Suprapubic skin (tissue), 4 donors: Measurements from ENCODE around the gene DNAH3.

Source experiments
- EP300 ChIP-seq: sonication (generic); formaldehyde crosslinking; IDR thresholded peaks from one replicate; pipeline ENCODE4 v1.6.1; 2017; ENCODE audit warnings: antibody characterized with exemption
- POLR2A ChIP-seq, 2 donors: fragments of 450-650 bp; IDR thresholded peaks; one replicate each; pipeline ENCODE4 v1.6.1; 2017; ENCODE audit warnings: antibody characterized with exemption in 2 of 2, mild to moderate bottlenecking in 2 of 2, moderate library complexity in 2 of 2
- POLR2AphosphoS5 ChIP-seq, 3 donors: sonication (generic); formaldehyde crosslinking; IDR thresholded peaks; one replicate each; pipeline ENCODE4 v1.6.1; 2017; ENCODE audit warnings: antibody characterized with exemption in 3 of 3
- TF ChIP-seq, protein P1 (sequence below), 2 donors: fragments of 200-600 bp in 1 of 2; fragments of 450-650 bp in 1 of 2; sonication (generic) in 1 of 2; IDR thresholded peaks; one replicate each; pipeline ENCODE4 v1.5.1; 2016 to 2019; ENCODE audit warnings: antibody characterized with exemption in 2 of 2, mild to moderate bottlenecking in 1 of 2, moderate library complexity in 1 of 2

DNA sequence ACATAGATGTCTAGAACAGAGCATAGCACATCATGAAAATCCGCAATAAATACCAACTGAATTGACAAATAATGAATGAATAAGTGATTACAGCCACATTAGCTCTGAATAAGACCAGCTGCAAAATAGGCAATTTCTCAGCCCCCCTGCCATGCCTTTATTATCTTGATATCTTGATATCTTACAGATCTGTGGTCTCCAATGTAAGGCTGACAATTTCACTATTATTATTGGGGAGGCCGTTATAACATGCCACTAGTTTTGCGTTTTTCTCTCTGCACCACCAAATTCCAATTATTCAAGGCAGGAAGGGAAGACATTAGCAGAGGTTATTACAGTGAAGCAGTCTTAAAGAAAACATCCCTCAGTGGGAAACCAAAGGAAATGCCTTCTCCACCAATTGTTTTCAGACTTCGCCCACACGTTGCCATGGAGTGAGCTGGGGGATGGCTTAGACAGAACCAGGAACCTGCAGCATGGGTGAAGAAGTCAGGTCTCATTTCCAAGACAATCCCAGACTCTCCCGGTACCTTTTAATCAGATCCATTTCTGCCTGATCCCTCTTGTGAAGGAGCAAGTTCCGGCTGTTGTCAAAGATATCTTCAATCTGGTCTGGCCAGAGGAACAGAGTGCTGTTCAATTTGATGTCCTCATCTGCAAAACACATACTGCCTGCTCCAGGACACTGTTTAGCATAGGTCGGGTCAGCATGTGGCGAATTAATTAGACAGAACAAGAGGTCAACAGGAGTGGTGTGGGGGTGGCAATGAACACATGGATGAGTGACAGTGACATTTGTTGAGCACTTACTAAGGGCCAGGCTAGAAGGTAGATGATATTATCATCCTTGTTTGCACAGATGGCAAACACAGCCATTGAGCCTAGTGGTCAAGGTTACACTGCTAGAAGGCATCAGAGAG, 46.4 kb downstream of the DNAH3 start:
- TF ChIP-seq, protein P1, sequence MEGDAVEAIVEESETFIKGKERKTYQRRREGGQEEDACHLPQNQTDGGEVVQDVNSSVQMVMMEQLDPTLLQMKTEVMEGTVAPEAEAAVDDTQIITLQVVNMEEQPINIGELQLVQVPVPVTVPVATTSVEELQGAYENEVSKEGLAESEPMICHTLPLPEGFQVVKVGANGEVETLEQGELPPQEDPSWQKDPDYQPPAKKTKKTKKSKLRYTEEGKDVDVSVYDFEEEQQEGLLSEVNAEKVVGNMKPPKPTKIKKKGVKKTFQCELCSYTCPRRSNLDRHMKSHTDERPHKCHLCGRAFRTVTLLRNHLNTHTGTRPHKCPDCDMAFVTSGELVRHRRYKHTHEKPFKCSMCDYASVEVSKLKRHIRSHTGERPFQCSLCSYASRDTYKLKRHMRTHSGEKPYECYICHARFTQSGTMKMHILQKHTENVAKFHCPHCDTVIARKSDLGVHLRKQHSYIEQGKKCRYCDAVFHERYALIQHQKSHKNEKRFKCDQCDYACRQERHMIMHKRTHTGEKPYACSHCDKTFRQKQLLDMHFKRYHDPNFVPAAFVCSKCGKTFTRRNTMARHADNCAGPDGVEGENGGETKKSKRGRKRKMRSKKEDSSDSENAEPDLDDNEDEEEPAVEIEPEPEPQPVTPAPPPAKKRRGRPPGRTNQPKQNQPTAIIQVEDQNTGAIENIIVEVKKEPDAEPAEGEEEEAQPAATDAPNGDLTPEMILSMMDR (IDR thresholded peaks at IDR 0.05): no peak
- TF ChIP-seq POLR2AphosphoS5 (IDR thresholded peaks at IDR 0.05): no peak
- no peak for TF ChIP-seq POLR2A (IDR thresholded peaks at IDR 0.05)
- TF ChIP-seq EP300: no peak
